GM12874 (cell line): ENCODE results near the gene IRX4.

Source experiments
- TF ChIP-seq, protein P1 (sequence below): IDR thresholded peaks from 2 replicates; pipeline ENCODE4 v1.5.1; 2011; ENCODE audit warnings: low read depth, mild to moderate bottlenecking, control low read depth, low read length, moderate library complexity; ENCODE audit not compliant: insufficient read depth

Gene IRX4

GRCh38 chr5:1840071-1840547, 42.6 kb downstream of the IRX4 start:
- TF ChIP-seq, protein P1, sequence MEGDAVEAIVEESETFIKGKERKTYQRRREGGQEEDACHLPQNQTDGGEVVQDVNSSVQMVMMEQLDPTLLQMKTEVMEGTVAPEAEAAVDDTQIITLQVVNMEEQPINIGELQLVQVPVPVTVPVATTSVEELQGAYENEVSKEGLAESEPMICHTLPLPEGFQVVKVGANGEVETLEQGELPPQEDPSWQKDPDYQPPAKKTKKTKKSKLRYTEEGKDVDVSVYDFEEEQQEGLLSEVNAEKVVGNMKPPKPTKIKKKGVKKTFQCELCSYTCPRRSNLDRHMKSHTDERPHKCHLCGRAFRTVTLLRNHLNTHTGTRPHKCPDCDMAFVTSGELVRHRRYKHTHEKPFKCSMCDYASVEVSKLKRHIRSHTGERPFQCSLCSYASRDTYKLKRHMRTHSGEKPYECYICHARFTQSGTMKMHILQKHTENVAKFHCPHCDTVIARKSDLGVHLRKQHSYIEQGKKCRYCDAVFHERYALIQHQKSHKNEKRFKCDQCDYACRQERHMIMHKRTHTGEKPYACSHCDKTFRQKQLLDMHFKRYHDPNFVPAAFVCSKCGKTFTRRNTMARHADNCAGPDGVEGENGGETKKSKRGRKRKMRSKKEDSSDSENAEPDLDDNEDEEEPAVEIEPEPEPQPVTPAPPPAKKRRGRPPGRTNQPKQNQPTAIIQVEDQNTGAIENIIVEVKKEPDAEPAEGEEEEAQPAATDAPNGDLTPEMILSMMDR: no peak

GRCh38 chr5:1838013-1838412, 44.7 kb downstream of the IRX4 start:
- TF ChIP-seq, protein P1: no peak

DNA sequence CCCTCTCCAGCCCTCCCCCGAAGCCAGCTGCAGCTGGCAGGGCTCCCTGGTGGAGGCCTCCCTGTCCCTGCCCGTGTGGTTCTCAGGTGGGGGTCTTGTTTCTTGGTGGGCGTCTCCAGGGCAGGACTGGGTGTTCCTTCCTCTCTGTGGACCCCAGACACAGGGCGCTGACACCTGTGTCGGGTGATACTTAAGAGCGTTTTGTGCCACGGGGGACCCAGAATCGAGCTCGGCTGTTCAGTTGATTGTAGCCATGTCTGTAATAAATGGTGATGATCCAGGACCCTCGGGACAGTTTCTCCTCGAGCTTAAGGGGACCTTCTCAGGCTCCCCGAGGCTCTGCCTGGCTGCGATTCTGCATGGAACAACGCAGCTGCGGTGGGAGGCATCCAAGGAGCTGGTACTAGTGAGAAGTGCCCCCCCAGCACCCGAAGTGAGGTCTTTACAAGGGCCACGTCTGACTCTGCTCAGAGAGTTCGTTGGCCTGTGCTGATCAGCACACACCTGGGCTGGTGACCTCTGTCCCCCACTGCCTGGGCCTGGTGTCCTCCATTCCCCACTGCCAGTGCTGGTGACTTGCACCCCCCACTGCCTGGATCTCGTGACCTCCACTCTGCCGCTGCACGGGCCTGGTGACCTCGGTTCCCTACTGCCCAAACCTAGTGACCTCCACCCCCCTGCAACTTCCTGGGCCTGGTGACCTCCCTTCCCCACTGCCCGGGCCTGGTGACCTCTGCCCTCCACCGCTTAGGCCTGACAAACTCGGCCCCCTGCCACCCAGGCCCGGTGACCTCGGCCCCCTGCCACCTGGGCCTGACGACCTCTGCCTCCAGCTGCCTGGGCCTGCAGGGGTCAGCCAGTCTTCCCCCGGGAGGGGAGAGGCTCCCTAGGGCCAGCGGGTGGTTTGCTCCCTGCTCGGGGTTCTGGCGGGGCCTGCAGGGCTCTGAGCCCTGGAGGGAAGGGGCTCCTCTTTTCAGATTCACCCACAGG, 45.5 kb downstream of the IRX4 start:
- TF ChIP-seq, protein P1: no peak

DNA sequence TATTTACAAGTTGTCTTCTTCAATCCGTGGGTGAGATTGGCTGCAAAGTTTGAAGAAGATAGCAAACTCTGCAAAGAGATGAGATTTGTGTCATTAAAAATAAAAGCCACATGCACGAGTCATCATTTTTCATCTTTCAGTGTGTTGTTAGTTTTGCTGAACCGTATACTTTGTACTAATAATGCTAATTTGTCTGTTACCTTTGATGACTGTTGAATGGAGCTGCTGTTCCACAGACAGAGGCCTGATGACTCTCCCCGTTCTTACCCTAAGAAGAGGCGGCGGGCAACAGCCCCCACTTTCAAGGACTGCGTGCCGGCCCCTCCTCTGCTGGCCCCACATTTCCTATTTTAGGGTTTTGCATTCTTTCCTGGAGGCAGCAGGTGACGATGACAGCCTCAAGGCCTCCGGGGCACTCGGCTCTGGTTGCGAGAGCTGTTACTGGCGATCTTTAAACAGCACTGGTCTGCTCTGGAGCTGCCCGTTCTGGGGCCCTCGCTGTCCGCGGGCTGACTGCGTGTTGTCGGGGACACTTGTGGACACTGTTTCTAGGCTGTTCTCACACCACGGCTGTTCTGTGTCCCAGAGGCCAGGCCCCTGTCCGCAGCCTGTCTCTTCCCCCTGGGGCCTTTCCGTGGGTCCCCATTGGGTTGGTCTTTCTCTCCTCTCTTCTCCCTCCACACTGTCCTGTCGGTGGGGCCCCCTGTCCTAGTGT, 46.4 kb downstream of the IRX4 start:
- TF ChIP-seq, protein P1: no peak

GRCh38 chr5:1835431-1835830, 47.3 kb downstream of the IRX4 start:
- TF ChIP-seq, protein P1: no peak

- TF ChIP-seq, protein P1: no peak
These were observed 47.9 kb downstream of the IRX4 start for GRCh38 chr5:1834721-1835429.
